K562 (cell line): ENCODE results near the gene SFMBT2. TPM values are rescaled to one million over a fixed set of nuclear protein-coding genes. Genes with fewer than 3 reads are reported as not detected.

Experiments used
- ATAC-seq: fragments of 200-7000 bp; cut with Tn5 transposase; 3 replicates; pipeline ENCODE4 v1.9.1; 2020; ENCODE audit warnings: moderate library complexity
- BruUV-seq: library from RNA; stranded (reverse); fragments of 400-500 nt; replicated peaks from 2 replicates; lab custom pipeline; 2021; lab: Mats Ljungman, UMichigan
- CTCF ChIA-PET: fragments of 300-600 bp; formaldehyde crosslinking; extraction: SDS; loops from one replicate; lab custom pipeline; 2021; ENCODE audit warnings: low intra/inter-chr PET ratio; lab: Yijun Ruan, JAX
- POLR2A ChIA-PET: fragments of 300-600, 350-650 bp; sonication (Branson Sonifier 250); formaldehyde crosslinking; extraction: SDS; loops from one replicate; lab custom pipeline; 2021; ENCODE audit warnings: antibody characterized with exemption, inconsistent platforms; lab: Yijun Ruan, JAX
- DNase-seq, 4 experiments: peaks; one replicate each; pipeline versions ENCODE4 v3.0.0 to v3.0.0-alpha.2; 2011 to 2018; ENCODE audit warnings: low spot score in 3 of 4, mixed read lengths in 3 of 4; ENCODE audit errors: extremely low read depth in 1 of 4
- FAIRE-seq: peaks from 2 replicates; lab custom pipeline; 2011; peaks lifted over from hg19 to GRCh38; lab: Jason Lieb, UNC
- H2AFZ ChIP-seq: 2 replicates; pipeline ENCODE4 v1.6.0; 2011; ENCODE audit warnings: low read depth, low read length, control low read depth, inconsistent platforms
- H3K27ac ChIP-seq: fragments of 200-600 bp; 3 replicates; pipeline ENCODE4 v1.8.0; 2011; ENCODE audit warnings: low read depth, mild to moderate bottlenecking, control low read depth, inconsistent platforms, low read length, moderate library complexity, mixed read lengths; ENCODE audit errors: extremely low read depth
- H3K27me3 ChIP-seq, 2 experiments: fragments of 300-600 bp in 1 of 2; 2 replicates in 1 of 2; 3 replicates in 1 of 2; pipeline versions ENCODE4 v1.6.0 to v1.8.0; 2011; ENCODE audit warnings: inconsistent platforms in 2 of 2, low read length in 2 of 2, mild to moderate bottlenecking in 1 of 2, mixed read lengths in 1 of 2, moderate library complexity in 1 of 2; ENCODE audit not compliant: control insufficient read depth in 2 of 2, insufficient read depth in 2 of 2
- H3K36me3 ChIP-seq: fragments of 300-600 bp; 3 replicates; pipeline ENCODE4 v1.8.0; 2011; ENCODE audit warnings: mild to moderate bottlenecking, low read length, inconsistent platforms; ENCODE audit not compliant: control insufficient read depth, insufficient read depth
- H3K4me1 ChIP-seq, 2 experiments: fragments of 200-600 bp in 1 of 2; replicated peaks in 1 of 2; 2 replicates in 1 of 2; 3 replicates in 1 of 2; pipeline versions ENCODE4 v1.5.1 to v1.8.0; 2011; ENCODE audit warnings: inconsistent platforms in 2 of 2, low read length in 2 of 2, mild to moderate bottlenecking in 1 of 2, mixed read lengths in 1 of 2, moderate library complexity in 1 of 2; ENCODE audit not compliant: control insufficient read depth in 2 of 2, insufficient read depth in 2 of 2
- H3K4me2 ChIP-seq: 2 replicates; pipeline ENCODE4 v1.6.1; 2011; ENCODE audit warnings: low read length, control low read depth, inconsistent platforms, mixed read lengths; ENCODE audit not compliant: insufficient read depth
- H3K4me3 ChIP-seq: fragments of 200-600 bp; sonication (generic), shearing (Covaris generic); 2 replicates; pipeline ENCODE4 v1.5.1; 2016; ENCODE audit warnings: control low read depth, inconsistent platforms
- H3K79me2 ChIP-seq: fragments of 200-600 bp; 3 replicates; pipeline ENCODE4 v1.8.0; 2011; ENCODE audit warnings: low read length, inconsistent platforms; ENCODE audit not compliant: control insufficient read depth, insufficient read depth
- H3K9ac ChIP-seq, 2 experiments: 2 replicates each; pipeline versions ENCODE4 v1.6.0 to v1.6.1; 2011; ENCODE audit warnings: low read depth in 2 of 2, low read length in 2 of 2, control low read depth in 1 of 2, inconsistent platforms in 1 of 2, mild to moderate bottlenecking in 1 of 2, mixed read lengths in 1 of 2; ENCODE audit not compliant: insufficient read depth in 1 of 2
- H3K9me1 ChIP-seq: one replicate; pipeline ENCODE4 v1.6.0; 2011; ENCODE audit warnings: inconsistent platforms, mild to moderate bottlenecking, low read length, moderate library complexity; ENCODE audit not compliant: control insufficient read depth, insufficient read depth
- H3K9me3 ChIP-seq: replicated peaks from 2 replicates; pipeline ENCODE4 v1.5.1; 2011; ENCODE audit warnings: low read depth, low read length, inconsistent platforms; ENCODE audit not compliant: control insufficient read depth, insufficient read depth
- H4K20me1 ChIP-seq: replicated peaks from 2 replicates; pipeline ENCODE4 v1.6.1; 2011; ENCODE audit warnings: low read length, inconsistent platforms, mixed read lengths; ENCODE audit not compliant: control insufficient read depth, insufficient read depth
- ARID1B ChIP-seq: fragments of 450-650 bp; IDR thresholded peaks from 2 replicates; pipeline ENCODE4 v1.6.1; 2016; ENCODE audit warnings: antibody characterized with exemption, mild to moderate bottlenecking, inconsistent platforms
- CREB3 ChIP-seq: fragments of 450-650 bp; conservative IDR thresholded peaks from 2 replicates; pipeline ENCODE4 v1.6.1; 2016; ENCODE audit warnings: missing genetic modification characterization, low read depth, mild to moderate bottlenecking, missing compliant biosample characterization, moderate library complexity
- IRF2 ChIP-seq: sonication (generic); formaldehyde crosslinking; IDR thresholded peaks from 2 replicates; pipeline ENCODE4 v1.8.1; 2022; ENCODE audit warnings: mild to moderate bottlenecking, missing genetic modification reagents
- KLF10 ChIP-seq: fragments of 250-450 bp; sonication (Bioruptor Pico); IDR thresholded peaks from 2 replicates; pipeline ENCODE4 v1.6.1; 2021; ENCODE audit warnings: matching md5 sums
- L3MBTL2 ChIP-seq: fragments of 450-650 bp; IDR thresholded peaks from 2 replicates; pipeline ENCODE4 v1.6.1; 2016; ENCODE audit warnings: mild to moderate bottlenecking, moderate library complexity
- LEF1 ChIP-seq: fragments of 450-650 bp; IDR thresholded peaks from 2 replicates; pipeline ENCODE4 v1.6.1; 2016; ENCODE audit warnings: mild to moderate bottlenecking
- NUFIP1 ChIP-seq: fragments of 450-650 bp; IDR thresholded peaks from 2 replicates; pipeline ENCODE4 v1.6.1; 2018; ENCODE audit not compliant: partially characterized antibody
- PATZ1 ChIP-seq: fragments of 250-450 bp; sonication (Bioruptor Pico); IDR thresholded peaks from 2 replicates; pipeline ENCODE4 v1.5.0; 2020; ENCODE audit warnings: mild to moderate bottlenecking, borderline replicate concordance
- RAD51 ChIP-seq: fragments of 450-650 bp; IDR thresholded peaks from 2 replicates; pipeline ENCODE4 v1.7.1; 2016; ENCODE audit warnings: low read depth, mild to moderate bottlenecking, borderline replicate concordance
- RBM15 ChIP-seq: fragments of 200-400 bp; formaldehyde crosslinking; IDR thresholded peaks from 2 replicates; pipeline ENCODE4 v1.6.1; 2018; ENCODE audit warnings: mild to moderate bottlenecking, low read length, moderate library complexity; ENCODE audit not compliant: insufficient read depth
- RBM25 ChIP-seq: fragments of 200-400 bp; formaldehyde crosslinking; IDR thresholded peaks from 2 replicates; pipeline ENCODE4 v1.6.1; 2018; ENCODE audit warnings: low read length, low read depth, moderate library complexity; ENCODE audit not compliant: severe bottlenecking
- SMARCA5 ChIP-seq: fragments of 450-650 bp; IDR thresholded peaks from 2 replicates; pipeline ENCODE4 v1.6.1; 2016
- SREBF1 ChIP-seq: fragments of 150-350 bp; IDR thresholded peaks from 2 replicates; pipeline ENCODE4 v1.6.1; 2014; ENCODE audit warnings: antibody characterized with exemption, low read depth, low read length, borderline replicate concordance
- USF2 ChIP-seq: sonication (generic); formaldehyde crosslinking; IDR thresholded peaks from 2 replicates; pipeline ENCODE4 v1.5.0; 2020; ENCODE audit warnings: missing genetic modification reagents
- ZKSCAN8 ChIP-seq: fragments of 200-800 bp; sonication (Bioruptor generic); IDR thresholded peaks from 2 replicates; pipeline ENCODE4 v1.6.1; 2016; ENCODE audit warnings: missing genetic modification characterization, missing compliant biosample characterization
- ZNF184 ChIP-seq: sonication (generic); formaldehyde crosslinking; IDR thresholded peaks from 2 replicates; pipeline ENCODE4 v1.5.0; 2020; ENCODE audit warnings: missing genetic modification reagents
- ZNF23 ChIP-seq: fragments of 250-450 bp; sonication (Bioruptor Pico); IDR thresholded peaks from 2 replicates; pipeline ENCODE4 v1.4.0; 2020; ENCODE audit warnings: mild to moderate bottlenecking
- ZNF644 ChIP-seq: fragments of 200-800 bp; sonication (Bioruptor generic); IDR thresholded peaks from 2 replicates; pipeline ENCODE4 v1.6.1; 2016; ENCODE audit warnings: low read depth, missing genetic modification characterization, missing compliant biosample characterization
- ZZZ3 ChIP-seq: fragments of 450-650 bp; IDR thresholded peaks from 2 replicates; pipeline ENCODE4 v1.6.1; 2016; ENCODE audit warnings: antibody characterized with exemption, mild to moderate bottlenecking, moderate library complexity
- WGBS: fragments of 100-300 bp; shearing (Covaris generic); methylation state at CpG from one replicate; pipeline ENCODE4 v1.1.6; 2016; ENCODE audit warnings: low coverage, mixed read lengths; ENCODE audit not compliant: insufficient coverage; ENCODE audit errors: missing lambda C conversion rate; 5-methylcytosine and 5-hydroxymethylcytosine counted together
- in situ Hi-C: fragments of 300-500 bp; cut with MboI; formaldehyde crosslinking; loops from 4 replicates; pipeline ENCODE4 v1.15.0; 2018; ENCODE audit warnings: inconsistent platforms, mixed read lengths
- intact Hi-C: fragments of 100-400 bp; cut with micrococcal nuclease; formaldehyde crosslinking; loops from 2 replicates; pipeline ENCODE4 v1.14.2; 2022
- polyA plus RNA-seq, 8 experiments: library from polyadenylated mRNA; depleted of rRNA in 4 of 8; stranded (reverse) in 5 of 8; unstranded in 3 of 8; fragments of >200 nt; fragmentation: Nextera tagmentation in 2 of 8; fragmentation: Illumina TruSeq in 1 of 8; extraction: Ambion mirVana in 2 of 8; extraction: Trizol in 1 of 8; gene quantifications; 2 replicates each; pipeline versions ENCODE4 v1.2.1 to v1.2.3, GENCODE V29; 2011 to 2014; ENCODE audit warnings: inconsistent platforms in 1 of 8, missing spikeins in 1 of 8
- total RNA-seq, 7 experiments: library from RNA; depleted of rRNA in 6 of 7; stranded (reverse); fragments of >200 nt in 6 of 7; fragmentation: Illumina TruSeq in 2 of 7; extraction: Trizol in 2 of 7; gene quantifications; 2 replicates each; pipeline versions ENCODE4 v1.2.1 to v1.2.3, GENCODE V29; 2011 to 2021; ENCODE audit warnings: low replicate concordance in 1 of 7

Gene SFMBT2
- total and polyA plus RNA-seq, 9 of the 15 experiments (the other 6 are each of a cell fraction or from before 2014, with no cell fraction given), result 1.2 to 13.6 (median 7.6) TPM

- TF ChIP-seq PATZ1 (CRISPR knock-in tag), result no peak
- TF ChIP-seq ZKSCAN8, result no peak
- TF ChIP-seq CREB3 (tag), result no peak
- TF ChIP-seq IRF2 (CRISPR knock-in tag), result no peak
- TF ChIP-seq NUFIP1, result no peak
- TF ChIP-seq RBM15, result no peak
Observed at GRCh38 chr10:7199152-7199760, 211.6 kb downstream of the SFMBT2 start (continued).

- H3K27ac ChIP-seq, result no peak overlapping the region
- H3K9me1 ChIP-seq, result no peaks in the 10 kb centered on the region
- H3K9me3 ChIP-seq, result no peaks in the 10 kb centered on the region
- no peak overlapping the region for H3K4me2 ChIP-seq
- FAIRE-seq, result no peak
- BruUV-seq, result no TSS peak
- 49% methylated on average over 5 of the region's 5 CpGs for WGBS
- H4K20me1 ChIP-seq, result no peaks in the 10 kb centered on the region
- 0 out of 5 replicates have a peak, but pooled peaks cover 0 to 4% of the 10 kb centered on the region in 2 experiments for H3K27me3 ChIP-seq
- H3K4me1 ChIP-seq, result no peaks in the 10 kb centered on the region
- ChIA-PET CTCF (no interaction called here), POLR2A (no interaction called here)
- no peak for ATAC-seq
- H3K9ac ChIP-seq, result no peak overlapping the region
- peaks cover 67% of the 10 kb centered on the region; the same call in 2 of the 3 replicates for H3K36me3 ChIP-seq
- intact Hi-C loops, result no loop called here
- no peak overlapping the region for H2AFZ ChIP-seq
- in situ Hi-C loops, result no loop called here
- no peak for DNase-seq
- no peak overlapping the region for H3K4me3 ChIP-seq
- no peaks in the 10 kb centered on the region for H3K79me2 ChIP-seq
- TF ChIP-seq ZNF644 (tag), result no peak
- TF ChIP-seq ZNF23 (CRISPR knock-in tag), result no peak
- TF ChIP-seq ARID1B, result no peak
- TF ChIP-seq L3MBTL2, result no peak
- no peak for TF ChIP-seq RAD51
- TF ChIP-seq RBM25, result no peak
- no peak for TF ChIP-seq KLF10 (CRISPR knock-in tag)
- no peak for TF ChIP-seq ZNF184 (CRISPR knock-in tag)
- no peak for TF ChIP-seq USF2 (CRISPR knock-in tag)
- TF ChIP-seq ZZZ3, result no peak
- TF ChIP-seq LEF1, result no peak
- no peak for TF ChIP-seq SMARCA5
- TF ChIP-seq SREBF1, result no peak
Observed at GRCh38 chr10:7196284-7196683, 214.6 kb downstream of the SFMBT2 start.
